Stimulated activated CD8-positive, alpha-beta memory T cell treated with anti-CD3 and anti-CD28 coated beads, Interleukin-12 subunit alpha, Interleukin-12 subunit beta, amount 100 ng/mL, for 24 hours (primary cell): ENCODE measurements around the gene TRANK1.
"Not testable (repeated sequence)": the region's sequence is repeated elsewhere in the genome, so short reads cannot be mapped to it uniquely, and the experiment has no call there.

ENCODE experiments used
- DNase-seq: peaks from one replicate; pipeline ENCODE4 v3.0.0-alpha.2; 2020; ENCODE audit errors: extremely low read depth

Gene TRANK1

DNA sequence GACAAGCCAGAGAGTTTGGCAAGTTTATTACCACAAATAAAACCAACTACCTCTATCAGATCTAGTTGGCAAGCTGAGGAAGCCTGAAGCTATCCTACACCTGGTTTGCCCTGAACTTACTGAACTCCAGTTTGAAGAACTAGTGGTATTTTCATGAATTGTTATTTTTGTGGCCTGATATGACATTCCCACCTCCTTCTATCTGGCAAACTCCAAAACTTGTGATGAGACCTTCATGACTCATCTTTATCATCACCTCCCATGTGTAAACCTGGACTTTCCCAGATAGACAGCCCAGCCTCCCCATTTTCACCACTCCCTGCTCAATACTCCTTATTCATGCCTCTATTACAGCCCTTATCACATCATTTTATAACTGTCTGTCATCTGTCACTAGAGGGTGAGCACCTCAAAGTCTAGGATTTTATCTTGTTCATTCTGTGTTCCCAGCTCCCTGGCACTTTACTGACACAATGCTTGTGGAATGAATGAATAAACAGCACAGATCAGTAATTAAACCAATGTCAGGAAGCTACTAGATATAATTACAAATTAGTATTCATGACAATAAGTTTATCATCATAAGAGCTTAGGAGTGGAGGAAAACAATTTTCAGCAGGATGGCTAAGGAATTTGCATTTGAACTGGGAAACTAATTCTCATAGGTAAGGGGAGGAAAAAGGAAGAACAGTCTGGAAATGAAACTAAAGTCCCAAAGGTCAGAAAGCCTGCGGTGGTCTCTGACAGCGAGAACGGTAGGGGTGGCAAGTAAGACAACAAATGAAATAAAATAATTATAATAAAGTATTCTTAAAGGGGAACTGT lies 13.2 kb upstream of the TRANK1 start:
- no peak for DNase-seq

GRCh38 chr3:36957063-36957462 lies 12.2 kb upstream of the TRANK1 start:
- DNase-seq, result no peak

- DNase-seq, result no peak
These were observed 11.3 kb upstream of the TRANK1 start for GRCh38 chr3:36956155-36956554.

DNA sequence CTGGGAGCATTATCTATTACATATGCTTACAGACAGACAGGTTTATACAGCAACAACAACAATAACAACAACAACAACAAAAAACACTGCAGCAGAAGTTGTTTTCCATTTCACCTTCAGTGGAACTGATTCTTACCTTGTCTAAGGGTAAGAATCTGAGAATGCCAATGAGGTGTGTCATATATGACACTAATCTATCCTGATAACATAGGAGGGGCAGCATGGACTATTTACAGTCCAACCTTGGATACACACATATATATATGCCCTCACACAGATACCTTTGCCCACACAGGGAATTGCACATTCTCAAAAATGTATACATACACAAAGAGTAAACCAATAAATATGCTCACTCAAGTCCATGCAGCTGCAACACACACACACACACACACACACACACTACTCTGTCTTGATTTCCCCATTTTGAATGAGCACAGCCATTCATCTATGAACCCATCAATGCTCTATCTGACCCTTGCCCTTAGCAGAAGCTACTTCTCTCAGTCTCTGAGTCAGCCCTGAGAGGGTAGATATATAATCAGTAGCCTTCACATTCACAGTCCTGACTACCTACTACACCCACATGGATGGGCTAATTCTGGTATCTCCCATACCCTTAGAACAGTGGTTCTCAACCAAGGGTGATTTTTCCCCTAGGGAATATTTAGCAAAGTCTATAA lies 9.7 kb upstream of the TRANK1 start:
- no peak for DNase-seq

DNA sequence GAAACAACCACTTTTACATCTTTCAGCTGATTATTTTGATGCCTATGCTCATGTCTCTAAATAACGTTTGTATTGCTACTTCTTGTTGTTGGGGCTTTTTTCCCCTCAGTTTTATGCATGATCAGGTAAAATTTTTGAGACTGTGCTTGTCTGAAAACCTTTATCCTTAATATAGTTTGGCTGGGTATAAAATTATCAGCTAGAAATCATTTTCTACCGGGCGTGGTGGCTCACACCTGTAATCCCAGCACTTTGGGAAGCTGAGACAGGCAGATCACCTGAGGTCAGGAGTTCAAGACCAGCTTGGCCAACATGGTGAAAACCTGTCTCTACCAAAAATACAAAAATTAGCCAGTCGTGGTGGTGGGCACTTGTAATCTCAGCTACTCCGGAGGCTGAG lies 3.0 kb upstream of the TRANK1 start:
- DNase-seq, result not testable (repeated sequence)

- DNase-seq, result no peak
These were observed 603 bp upstream of the TRANK1 start for GRCh38 chr3:36945333-36945980.

- no peak for DNase-seq
These were observed 728 bp downstream of the TRANK1 start for GRCh38 chr3:36944012-36944640.

- DNase-seq, result no peak
These were observed 1.3 kb downstream of the TRANK1 start for GRCh38 chr3:36943601-36944000.

GRCh38 chr3:36942638-36943248 lies 2.1 kb downstream of the TRANK1 start:
- no peak for DNase-seq

DNA sequence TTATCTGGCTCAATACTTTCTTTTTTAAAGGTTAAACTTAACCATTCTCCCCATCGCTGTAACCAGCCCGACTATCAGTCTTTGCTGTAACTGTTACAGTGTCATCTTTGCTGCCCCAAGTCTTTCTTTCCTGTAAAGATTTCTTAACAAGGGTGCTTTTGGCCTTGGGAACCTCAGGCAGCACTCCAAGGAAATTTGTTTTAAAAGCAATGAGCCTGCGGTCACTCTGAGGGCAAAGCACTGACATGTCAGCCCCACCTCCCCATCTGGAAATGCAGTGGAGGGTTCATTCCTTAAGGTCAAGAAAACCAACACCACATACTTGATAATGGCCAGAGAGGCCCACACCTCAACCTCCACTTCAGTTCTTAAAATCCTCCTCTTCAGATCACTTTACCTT lies 3.2 kb downstream of the TRANK1 start:
- no peak for DNase-seq

DNA sequence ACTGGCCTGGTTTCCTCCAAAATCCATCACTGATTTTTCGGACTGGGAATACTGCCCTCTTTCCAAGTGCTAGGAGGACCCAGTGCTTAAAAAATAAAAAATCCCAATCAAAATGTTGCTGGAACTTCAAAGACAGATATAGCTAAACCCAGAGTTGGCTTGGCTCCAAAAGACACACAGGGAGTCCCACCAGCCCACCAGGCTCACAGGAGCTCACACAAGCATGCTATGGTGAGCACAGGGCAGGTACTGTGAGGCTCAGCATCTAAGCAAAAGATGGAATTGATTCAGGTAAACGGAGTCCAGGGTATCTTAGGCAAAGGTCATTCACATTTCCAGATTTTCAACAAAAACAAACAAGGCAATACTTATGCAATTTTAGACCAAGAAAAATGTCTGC lies 3.7 kb downstream of the TRANK1 start:
- no peak for DNase-seq

DNA sequence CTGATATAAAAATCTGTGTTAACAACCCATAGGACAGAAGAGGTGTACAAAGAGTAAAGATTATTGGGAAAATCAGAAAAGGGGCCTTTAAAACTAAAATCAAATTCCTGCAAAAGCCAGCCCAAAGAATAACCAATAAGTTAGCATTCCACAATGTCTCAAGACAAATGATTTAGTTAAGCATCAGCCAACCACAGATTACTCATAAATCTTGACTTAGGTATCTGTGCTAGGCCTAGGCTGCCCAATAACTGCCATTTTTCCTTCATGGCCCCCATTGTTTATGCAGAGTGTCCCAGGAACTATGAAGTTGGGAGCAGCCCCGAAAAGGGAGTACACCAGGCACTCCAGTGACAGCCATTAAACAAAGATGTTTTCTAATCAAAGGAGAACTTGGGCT lies 7.4 kb downstream of the TRANK1 start:
- no peak for DNase-seq

DNA sequence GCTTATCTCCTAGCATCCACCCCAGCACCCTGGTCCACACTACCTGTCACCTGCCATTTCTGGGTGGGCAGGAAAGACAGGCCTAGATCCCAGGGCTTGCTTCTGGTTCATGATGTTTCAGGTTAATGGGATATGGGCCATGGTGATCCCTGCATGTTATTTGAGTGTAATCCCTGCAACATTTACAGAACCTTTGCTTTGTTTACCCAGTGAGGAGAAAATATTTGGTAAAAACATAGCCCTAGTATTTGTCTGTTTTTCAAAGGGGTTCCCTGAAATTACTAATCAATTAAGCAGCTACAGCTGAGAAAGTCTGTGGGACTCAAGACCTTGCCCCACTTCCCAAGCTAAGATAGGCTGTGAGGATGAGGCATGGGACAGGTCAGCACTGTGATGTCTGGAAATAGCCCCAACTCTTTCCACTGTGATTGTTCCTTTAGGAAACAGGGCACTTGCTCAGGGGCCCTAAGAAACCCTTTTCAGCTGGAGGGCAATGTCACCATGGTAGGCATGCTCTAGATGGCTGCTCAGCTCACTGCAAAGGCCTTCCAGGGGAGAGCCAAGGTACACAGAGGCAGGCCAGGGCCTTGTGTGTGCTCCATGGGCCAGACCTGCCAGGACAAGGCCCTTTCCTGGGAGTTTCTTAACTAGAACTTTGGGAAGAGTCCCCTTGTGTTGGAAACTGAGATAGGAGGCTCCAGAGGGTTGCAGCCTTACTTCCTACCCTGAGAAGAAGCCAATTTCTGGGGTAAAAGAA lies 11.1 kb downstream of the TRANK1 start:
- no peak for DNase-seq

GRCh38 chr3:36931424-36931823 lies 13.4 kb downstream of the TRANK1 start:
- DNase-seq, result not testable (repeated sequence)

DNA sequence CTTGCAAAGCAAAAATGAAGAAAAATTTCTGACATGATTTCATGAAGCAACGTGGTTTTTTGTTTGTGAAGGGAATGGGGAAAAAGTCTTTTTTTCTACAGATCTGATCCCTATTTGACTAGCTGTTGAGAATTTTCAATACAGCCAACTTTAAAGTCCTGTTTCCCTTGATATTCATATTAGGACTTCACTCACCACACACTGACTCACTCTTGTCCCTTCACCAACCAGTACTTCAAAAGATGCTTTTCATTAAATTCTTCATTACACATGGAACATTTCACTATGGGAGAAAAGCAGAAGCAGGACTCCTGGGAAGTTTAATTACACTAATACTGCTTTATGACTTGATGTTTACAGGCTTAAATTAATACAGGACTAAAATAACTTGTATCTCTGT lies 16.6 kb downstream of the TRANK1 start:
- DNase-seq, result no peak

- no peak for DNase-seq
These were observed 18.5 kb downstream of the TRANK1 start for GRCh38 chr3:36926292-36926897.

- no peak for DNase-seq
These were observed 19.9 kb downstream of the TRANK1 start for GRCh38 chr3:36924744-36925521.

- no peak for DNase-seq
These were observed 20.7 kb downstream of the TRANK1 start for GRCh38 chr3:36923981-36924743.

DNA sequence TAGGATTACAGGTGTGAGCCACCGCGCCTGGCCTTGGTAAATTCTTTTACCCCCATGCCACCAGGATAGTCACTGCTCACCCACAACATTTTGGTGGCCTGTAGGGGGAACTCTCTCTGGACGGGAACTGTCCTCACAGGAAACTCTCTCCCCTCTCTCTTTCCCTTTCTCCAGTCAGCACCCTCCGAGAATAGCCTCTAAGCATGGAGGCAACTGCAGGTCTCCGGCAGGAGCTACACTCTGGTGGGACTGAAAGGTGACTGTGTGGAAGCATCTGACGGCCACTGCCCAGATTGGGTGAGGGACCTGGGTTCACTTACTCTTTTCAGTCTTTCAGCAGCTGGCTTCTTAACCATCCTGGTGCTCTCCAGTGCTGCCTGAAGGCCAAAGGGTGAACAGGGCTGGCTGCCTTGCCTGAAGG lies 21.3 kb downstream of the TRANK1 start:
- no peak for DNase-seq
